OCI-LY7 (cell line): ENCODE measurements around the gene KLF2.

Experiments
- EZH2phosphoT487 ChIP-seq: fragments of 200-600 bp; sonication (generic); IDR thresholded peaks from 2 replicates; pipeline ENCODE4 v1.6.1; 2018; ENCODE audit warnings: low read depth, borderline replicate concordance, mild to moderate bottlenecking, mixed run types, antibody characterized with exemption, low read length, moderate library complexity, mixed read lengths
- TF ChIP-seq, protein P1 (sequence below): fragments of 200-600 bp; sonication (generic); conservative IDR thresholded peaks from 2 replicates; pipeline ENCODE4 v1.5.1; 2014; ENCODE audit warnings: mild to moderate bottlenecking, antibody characterized with exemption, low read length, moderate library complexity, mixed read lengths

DNA sequence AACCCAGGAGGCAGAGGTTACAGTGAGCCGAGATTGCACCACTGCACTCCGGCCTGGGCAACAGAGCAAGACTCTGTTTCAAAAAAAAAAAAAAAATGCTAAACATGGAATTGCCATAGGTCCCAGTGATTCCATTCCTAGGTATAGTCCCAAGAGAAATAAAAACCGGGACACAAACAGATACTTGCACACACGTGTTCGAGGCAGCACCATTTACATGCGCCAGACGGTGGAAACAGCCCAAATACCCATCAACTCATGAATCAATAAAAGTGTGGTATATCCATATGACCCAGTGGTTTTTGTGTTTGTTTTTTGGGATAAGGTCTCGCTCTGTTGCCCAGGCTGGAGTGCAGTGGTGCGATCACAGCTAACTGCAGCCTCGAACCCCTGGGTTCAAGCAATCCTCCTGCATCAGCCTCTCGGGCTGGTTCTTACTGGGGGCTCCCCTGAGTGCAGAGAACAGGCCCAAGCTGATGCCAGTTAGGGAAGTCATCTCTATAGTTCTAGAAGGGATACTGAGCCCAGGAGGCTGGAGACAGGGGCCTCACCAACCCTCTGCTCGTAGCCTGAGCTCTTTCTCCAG lies 8.5 kb downstream of the KLF2 start:
- TF ChIP-seq, protein P1, sequence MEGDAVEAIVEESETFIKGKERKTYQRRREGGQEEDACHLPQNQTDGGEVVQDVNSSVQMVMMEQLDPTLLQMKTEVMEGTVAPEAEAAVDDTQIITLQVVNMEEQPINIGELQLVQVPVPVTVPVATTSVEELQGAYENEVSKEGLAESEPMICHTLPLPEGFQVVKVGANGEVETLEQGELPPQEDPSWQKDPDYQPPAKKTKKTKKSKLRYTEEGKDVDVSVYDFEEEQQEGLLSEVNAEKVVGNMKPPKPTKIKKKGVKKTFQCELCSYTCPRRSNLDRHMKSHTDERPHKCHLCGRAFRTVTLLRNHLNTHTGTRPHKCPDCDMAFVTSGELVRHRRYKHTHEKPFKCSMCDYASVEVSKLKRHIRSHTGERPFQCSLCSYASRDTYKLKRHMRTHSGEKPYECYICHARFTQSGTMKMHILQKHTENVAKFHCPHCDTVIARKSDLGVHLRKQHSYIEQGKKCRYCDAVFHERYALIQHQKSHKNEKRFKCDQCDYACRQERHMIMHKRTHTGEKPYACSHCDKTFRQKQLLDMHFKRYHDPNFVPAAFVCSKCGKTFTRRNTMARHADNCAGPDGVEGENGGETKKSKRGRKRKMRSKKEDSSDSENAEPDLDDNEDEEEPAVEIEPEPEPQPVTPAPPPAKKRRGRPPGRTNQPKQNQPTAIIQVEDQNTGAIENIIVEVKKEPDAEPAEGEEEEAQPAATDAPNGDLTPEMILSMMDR = no peak
- TF ChIP-seq EZH2phosphoT487 = no peak
